Measurements from ENCODE around the gene LMAN1.

GRCh38 chr18:59353079-59353680, 5.9 kb downstream of the LMAN1 start:
- no peak for TF ChIP-seq PRDM4 (tag by site-specific recombination; IDR thresholded peaks at IDR 0.05)
- TF ChIP-seq CTCF (tag by site-specific recombination; IDR thresholded peaks at IDR 0.05), result no peak
- no peak for TF ChIP-seq ZFP37 (tag by site-specific recombination; IDR thresholded peaks at IDR 0.05)
- TF ChIP-seq TCF7L2 (IDR thresholded peaks at IDR 0.05; ENCODE audit: borderline replicate concordance, low read depth, low read length), result no peak
- no peak for TF ChIP-seq ZSCAN30 (tag by site-specific recombination; IDR thresholded peaks at IDR 0.05)
- no peak for TF ChIP-seq ZNF335 (tag by site-specific recombination; conservative IDR thresholded peaks at IDR 0.05)
- no peak for TF ChIP-seq SP3 (tag by site-specific recombination; IDR thresholded peaks at IDR 0.05)
- no peak for TF ChIP-seq PBX3 (CRISPR knock-in tag; IDR thresholded peaks at IDR 0.05)
- no peak for TF ChIP-seq ZNF791 (tag by site-specific recombination; IDR thresholded peaks at IDR 0.05)
- TF ChIP-seq ZNF777 (tag by site-specific recombination; IDR thresholded peaks at IDR 0.05; ENCODE audit: borderline replicate concordance), result no peak
- no peak for TF ChIP-seq ZNF274 (IDR thresholded peaks at IDR 0.05; ENCODE audit: low read length)
- TF ChIP-seq ZNF274 (tag by site-specific recombination; IDR thresholded peaks at IDR 0.05; ENCODE audit: borderline replicate concordance), result no peak
- TF ChIP-seq ZNF292 (tag by site-specific recombination; IDR thresholded peaks at IDR 0.05; ENCODE audit: borderline replicate concordance, low read depth), result no peak
- no peak for TF ChIP-seq ZNF670 (tag by site-specific recombination; IDR thresholded peaks at IDR 0.05; ENCODE audit: low read depth)
